SK-N-SH (cell line): ENCODE measurements around the gene FHL2.

Experiments used
- CTCF ChIP-seq: fragments of 200-600 bp; sonication (generic); IDR thresholded peaks from 2 replicates; pipeline ENCODE4 v1.6.1; 2017; ENCODE audit warnings: antibody characterized with exemption, mild to moderate bottlenecking, moderate library complexity
- EP300 ChIP-seq, 2 experiments: IDR thresholded peaks; 2 replicates each; pipeline versions ENCODE4 v1.4.0 to v1.6.1; 2012; ENCODE audit warnings: borderline replicate concordance in 1 of 2, low read depth in 1 of 2, low read length in 1 of 2
- EZH2phosphoT487 ChIP-seq: fragments of 200-600 bp; sonication (generic); IDR thresholded peaks from 2 replicates; pipeline ENCODE4 v1.6.1; 2017; ENCODE audit warnings: low read depth, mixed run types, mild to moderate bottlenecking, antibody characterized with exemption, moderate library complexity, borderline replicate concordance
- GABPA ChIP-seq: IDR thresholded peaks from 2 replicates; pipeline ENCODE4 v1.4.0; 2012; ENCODE audit warnings: low read depth, mild to moderate bottlenecking
- GATA2 ChIP-seq: sonication (generic); formaldehyde crosslinking; IDR thresholded peaks from 2 replicates; pipeline ENCODE4 v1.5.0; 2020; ENCODE audit warnings: mild to moderate bottlenecking, missing genetic modification reagents
- JUND ChIP-seq: IDR thresholded peaks from 2 replicates; pipeline ENCODE4 v1.4.0; 2012
- MAX ChIP-seq: IDR thresholded peaks from 2 replicates; pipeline ENCODE4 v1.4.0; 2012; ENCODE audit warnings: low read depth
- POLR2AphosphoS5 ChIP-seq: IDR thresholded peaks from 2 replicates; pipeline ENCODE4 v1.6.1; 2012; ENCODE audit warnings: low read depth, low read length
- RCOR1 ChIP-seq: fragments of 150-350 bp; IDR thresholded peaks from 2 replicates; pipeline ENCODE4 v1.6.1; 2017; ENCODE audit warnings: antibody characterized with exemption, low read length
- TEAD4 ChIP-seq: IDR thresholded peaks from 2 replicates; pipeline ENCODE4 v1.4.0; 2012; ENCODE audit warnings: mild to moderate bottlenecking, borderline replicate concordance; ENCODE audit not compliant: insufficient read depth
- TF ChIP-seq, protein P1 (sequence below): IDR thresholded peaks from 2 replicates; pipeline ENCODE4; 2012

DNA sequence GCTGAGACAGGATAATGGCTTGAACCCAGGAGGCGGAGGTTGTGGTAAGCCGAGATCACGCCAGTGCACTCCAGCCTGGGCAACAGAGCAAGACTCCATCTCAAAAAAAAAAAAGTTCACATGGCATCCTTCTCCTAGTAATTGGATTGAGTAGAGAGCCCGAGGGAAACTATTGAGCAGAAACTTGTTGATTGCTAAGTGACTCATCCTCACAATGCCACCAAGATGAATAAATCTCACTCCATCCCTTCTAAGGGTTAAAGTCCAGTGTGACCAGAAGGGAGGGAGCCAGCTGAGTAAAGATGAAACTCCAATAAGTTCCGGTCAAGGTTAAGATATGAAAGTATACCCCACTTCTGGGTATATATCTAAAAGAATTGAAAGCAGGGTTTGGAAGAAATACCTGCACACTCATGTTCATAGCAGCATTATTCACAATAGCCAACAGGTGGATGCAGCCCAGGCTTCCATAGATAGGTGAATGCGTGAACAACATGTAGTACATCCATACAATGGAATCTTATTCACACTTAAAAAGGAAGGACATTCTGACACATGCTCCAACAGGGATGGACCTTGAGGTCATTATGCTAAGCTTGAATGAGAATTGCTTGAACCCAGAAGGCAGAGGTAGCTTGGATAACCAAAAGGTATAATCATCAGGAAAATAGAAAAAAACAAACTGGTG is 13.0 kb upstream of the FHL2 start:
- TF ChIP-seq GATA2 (CRISPR knock-in tag) (no peak), RCOR1 (no peak), EZH2phosphoT487 (no peak), CTCF (no peak), GABPA (no peak), JUND (no peak), MAX (no peak), EP300 (IDR thresholded peaks at IDR 0.05; ENCODE audit: borderline replicate concordance in 1 of 2, low read depth in 1 of 2, low read length in 1 of 2) (no peak), POLR2AphosphoS5 (no peak), TEAD4 (no peak)
- TF ChIP-seq, protein P1, sequence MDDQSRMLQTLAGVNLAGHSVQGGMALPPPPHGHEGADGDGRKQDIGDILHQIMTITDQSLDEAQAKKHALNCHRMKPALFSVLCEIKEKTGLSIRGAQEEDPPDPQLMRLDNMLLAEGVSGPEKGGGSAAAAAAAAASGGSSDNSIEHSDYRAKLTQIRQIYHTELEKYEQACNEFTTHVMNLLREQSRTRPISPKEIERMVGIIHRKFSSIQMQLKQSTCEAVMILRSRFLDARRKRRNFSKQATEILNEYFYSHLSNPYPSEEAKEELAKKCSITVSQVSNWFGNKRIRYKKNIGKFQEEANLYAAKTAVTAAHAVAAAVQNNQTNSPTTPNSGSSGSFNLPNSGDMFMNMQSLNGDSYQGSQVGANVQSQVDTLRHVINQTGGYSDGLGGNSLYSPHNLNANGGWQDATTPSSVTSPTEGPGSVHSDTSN = no peak
